ENCODE measurements around the gene LONP1.

DNA sequence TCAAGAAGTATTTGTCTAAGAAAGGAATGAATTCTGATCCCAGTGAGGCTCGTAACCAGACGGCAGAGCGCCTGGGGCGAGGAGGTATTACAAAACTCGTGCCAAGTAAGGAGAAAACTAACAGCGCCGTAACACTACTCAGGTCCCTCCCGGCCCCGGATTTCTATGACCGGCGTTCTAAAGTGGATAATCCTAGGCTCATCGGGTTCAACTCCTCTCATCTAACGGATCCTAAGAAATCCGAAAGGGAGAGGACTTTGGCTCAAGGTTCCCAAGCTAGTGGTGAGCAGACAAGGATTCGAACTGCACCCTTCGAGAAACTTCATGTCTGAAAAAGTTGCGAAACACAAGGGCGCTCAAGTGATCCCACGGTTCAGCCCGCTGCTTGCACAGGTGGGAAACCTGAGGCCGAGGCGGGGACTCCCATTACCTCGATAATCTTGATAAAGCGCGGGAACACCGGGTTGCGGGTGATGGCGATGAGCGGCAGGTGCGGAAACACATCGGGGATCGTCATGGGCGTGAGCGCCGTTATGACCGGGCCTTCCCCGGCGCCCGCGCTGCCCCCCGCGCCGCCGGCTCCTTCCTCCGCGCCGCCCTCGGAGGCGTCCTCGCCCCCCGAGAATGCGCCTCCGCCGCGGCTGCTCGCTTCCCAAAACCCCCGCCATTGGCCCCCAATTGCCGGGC, 529 bp downstream of the LONP1 start:
- TF ChIP-seq, protein P1, sequence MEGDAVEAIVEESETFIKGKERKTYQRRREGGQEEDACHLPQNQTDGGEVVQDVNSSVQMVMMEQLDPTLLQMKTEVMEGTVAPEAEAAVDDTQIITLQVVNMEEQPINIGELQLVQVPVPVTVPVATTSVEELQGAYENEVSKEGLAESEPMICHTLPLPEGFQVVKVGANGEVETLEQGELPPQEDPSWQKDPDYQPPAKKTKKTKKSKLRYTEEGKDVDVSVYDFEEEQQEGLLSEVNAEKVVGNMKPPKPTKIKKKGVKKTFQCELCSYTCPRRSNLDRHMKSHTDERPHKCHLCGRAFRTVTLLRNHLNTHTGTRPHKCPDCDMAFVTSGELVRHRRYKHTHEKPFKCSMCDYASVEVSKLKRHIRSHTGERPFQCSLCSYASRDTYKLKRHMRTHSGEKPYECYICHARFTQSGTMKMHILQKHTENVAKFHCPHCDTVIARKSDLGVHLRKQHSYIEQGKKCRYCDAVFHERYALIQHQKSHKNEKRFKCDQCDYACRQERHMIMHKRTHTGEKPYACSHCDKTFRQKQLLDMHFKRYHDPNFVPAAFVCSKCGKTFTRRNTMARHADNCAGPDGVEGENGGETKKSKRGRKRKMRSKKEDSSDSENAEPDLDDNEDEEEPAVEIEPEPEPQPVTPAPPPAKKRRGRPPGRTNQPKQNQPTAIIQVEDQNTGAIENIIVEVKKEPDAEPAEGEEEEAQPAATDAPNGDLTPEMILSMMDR (IDR thresholded peaks at IDR 0.05; ENCODE audit: control extremely low read depth in 1 of 3, insufficient read depth in 1 of 3, low read depth in 1 of 3, low read length in 3 of 3): no peak
- TF ChIP-seq TAF1 (IDR thresholded peaks at IDR 0.05; ENCODE audit: low read depth, low read length) (no peak), MAFK (IDR thresholded peaks at IDR 0.05; ENCODE audit: low read depth, low read length) (no peak), EZH2 (IDR thresholded peaks at IDR 0.05; ENCODE audit: low read depth, low read length, severe bottlenecking) (no peak), POU5F1 (IDR thresholded peaks at IDR 0.05; ENCODE audit: low read depth, low read length) (no peak), CBX5 (IDR thresholded peaks at IDR 0.05; ENCODE audit: low read depth, low read length) (no peak)
- TF ChIP-seq, protein P2, sequence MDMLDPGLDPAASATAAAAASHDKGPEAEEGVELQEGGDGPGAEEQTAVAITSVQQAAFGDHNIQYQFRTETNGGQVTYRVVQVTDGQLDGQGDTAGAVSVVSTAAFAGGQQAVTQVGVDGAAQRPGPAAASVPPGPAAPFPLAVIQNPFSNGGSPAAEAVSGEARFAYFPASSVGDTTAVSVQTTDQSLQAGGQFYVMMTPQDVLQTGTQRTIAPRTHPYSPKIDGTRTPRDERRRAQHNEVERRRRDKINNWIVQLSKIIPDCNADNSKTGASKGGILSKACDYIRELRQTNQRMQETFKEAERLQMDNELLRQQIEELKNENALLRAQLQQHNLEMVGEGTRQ (IDR thresholded peaks at IDR 0.05; ENCODE audit: low read length): no peak

Data from H1 (cell line).